Kidney glomerular epithelial cell (primary cell): Measurements from ENCODE around the gene PCBP2.
"Not testable (repeated sequence)": the region's sequence is repeated elsewhere in the genome, so short reads cannot be mapped to it uniquely, and the experiment has no call there.

Source experiments
- DNase-seq: peaks from one replicate; lab custom pipeline; 2025; lab: John Stamatoyannopoulos, UW

Gene PCBP2

DNA sequence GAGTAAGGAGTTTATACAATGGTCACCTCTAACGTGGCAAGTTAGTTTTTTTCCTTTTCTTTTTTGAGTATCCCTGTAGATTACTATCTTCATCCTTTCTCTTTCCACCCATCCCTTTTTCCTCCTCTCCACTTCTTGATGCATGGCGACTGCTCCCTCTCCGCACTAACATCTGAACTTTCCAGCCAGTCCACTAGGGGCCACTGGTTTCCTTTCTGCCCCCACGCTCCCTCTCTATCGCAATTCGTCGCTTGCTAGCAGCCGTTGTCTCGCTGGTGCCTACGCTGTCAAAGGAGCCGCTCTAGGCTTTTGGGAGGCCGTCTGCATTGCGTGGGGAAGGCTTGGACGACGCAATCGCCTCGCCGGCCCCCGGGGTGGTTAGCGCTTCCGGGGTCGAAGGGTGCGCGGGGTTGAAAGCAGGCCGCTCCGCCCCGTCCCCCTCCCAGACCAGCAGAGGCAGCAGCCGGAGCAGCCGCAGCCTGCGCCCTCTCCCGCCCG lies at the start of gene PCBP2:
Gene PCBP2, plus strand, starts transcription at position 442 of the 498 bp plus-strand sequence. CDS start 2,699 bp downstream, outside the sequence.
- DNase-seq = peak; percentile 99

DNA sequence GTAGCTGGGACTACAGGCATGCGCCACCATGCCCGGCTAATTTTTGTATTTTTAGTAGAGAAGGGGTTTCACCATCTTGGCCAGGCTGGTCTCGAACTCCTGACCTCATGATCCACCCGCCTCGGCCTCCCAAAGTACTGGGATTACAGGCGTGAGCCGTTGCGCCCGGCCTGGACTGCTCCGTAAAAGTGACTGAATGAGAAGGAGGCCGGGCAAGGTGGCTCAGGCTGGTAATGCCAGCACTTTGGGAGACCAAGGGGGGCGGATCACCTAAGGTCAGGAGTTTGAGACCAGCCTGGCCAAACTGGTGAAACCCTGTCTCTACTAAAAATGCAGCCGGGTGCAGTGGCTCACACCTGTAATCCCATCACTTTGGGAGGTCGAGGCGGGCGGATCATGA lies 49.6 kb upstream of the PCBP2 start:
- not testable (repeated sequence) for DNase-seq

DNA sequence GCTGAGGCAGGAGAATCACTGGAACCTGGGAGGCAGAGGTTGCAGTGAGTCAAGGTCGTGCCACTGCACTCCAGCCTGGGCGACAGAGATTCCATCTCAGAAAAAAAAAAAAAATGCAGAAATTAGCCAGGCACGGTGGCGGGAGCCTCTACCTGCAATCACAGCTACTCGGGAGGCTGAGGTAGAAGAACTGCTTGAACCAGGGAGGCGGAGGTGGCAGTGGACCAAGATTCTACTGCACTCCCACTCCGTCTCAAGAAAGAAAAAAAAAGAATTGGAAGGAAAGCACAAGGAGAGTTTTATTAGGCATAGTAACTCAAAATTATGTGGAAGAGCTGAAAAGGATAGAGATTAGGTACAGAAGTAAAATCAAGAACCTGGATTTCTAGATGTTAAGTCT lies 49.0 kb upstream of the PCBP2 start:
- DNase-seq = no peak

DNA sequence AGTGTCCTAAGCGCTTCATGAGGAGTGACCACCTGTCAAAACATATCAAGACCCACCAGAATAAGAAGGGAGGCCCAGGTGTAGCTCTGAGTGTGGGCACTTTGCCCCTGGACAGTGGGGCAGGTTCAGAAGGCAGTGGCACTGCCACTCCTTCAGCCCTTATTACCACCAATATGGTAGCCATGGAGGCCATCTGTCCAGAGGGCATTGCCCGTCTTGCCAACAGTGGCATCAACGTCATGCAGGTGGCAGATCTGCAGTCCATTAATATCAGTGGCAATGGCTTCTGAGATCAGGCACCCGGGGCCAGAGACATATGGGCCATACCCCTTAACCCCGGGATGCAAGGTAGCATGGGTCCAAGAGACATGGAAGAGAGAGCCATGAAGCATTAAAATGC lies 41.0 kb upstream of the PCBP2 start:
- no peak for DNase-seq

DNA sequence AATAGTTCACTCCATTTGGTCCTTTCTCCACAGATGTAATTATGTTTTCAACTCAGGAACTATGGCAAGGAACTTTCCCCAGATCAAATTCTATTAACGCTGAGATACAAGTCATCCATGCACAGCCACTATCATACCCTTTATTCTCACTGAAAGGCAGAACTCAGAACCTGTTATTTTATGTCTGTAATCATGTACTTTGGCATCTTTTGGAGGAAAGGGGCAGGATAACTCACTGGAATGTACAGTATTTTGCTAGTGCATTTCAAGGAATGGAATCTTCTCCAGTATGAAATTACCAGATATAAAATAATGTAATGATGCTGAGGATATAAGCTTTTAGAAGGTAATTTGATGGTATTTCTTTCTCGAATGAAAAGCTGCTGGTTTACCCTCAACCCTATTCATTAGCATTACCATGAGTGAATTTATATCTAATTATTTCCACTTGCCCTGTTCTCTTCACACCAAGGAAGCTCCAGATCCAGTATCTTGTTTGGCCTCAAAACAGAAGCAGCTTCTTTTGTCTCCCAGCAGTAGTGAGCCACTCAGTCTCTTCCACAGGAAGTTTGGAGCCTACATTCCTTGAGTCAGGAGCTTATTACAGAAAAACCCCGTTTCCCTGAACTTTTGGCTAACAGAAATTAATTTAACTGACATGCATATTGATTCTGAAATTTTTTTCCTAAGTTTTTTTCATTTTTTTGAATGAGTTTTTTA lies 38.3 kb upstream of the PCBP2 start:
- DNase-seq = no peak

DNA sequence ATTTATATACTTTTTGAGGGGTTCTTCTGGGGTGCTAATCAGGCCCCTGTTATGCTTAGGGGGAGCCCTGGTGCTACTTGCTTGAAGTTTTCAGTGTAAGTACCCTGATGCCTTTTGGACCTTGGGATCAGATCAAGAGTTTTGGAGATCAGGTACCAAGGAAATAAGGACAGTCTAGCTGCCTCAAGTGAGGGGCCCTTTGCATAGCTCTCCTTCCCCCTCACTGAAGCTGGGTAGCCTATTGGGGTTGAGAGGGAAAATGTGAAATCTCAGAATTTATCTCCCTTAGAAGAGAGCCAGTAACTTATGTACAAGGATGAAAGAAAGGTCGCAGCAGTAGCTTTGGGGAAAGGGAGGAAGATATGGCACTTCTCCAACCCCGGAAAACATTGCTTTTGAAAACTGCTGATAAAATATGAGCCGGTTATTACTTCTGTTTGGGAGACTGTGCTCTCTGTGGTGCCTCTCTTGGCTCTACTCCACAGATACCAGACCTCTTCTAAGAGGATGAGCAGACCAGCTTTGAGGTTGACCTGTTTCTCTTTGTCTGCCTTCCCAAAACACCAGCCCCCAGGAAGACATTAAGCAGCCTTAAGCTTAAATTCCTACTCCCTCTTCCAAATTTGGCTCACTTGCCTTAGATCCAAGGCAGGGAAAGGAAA lies 37.0 kb upstream of the PCBP2 start:
- no peak for DNase-seq

DNA sequence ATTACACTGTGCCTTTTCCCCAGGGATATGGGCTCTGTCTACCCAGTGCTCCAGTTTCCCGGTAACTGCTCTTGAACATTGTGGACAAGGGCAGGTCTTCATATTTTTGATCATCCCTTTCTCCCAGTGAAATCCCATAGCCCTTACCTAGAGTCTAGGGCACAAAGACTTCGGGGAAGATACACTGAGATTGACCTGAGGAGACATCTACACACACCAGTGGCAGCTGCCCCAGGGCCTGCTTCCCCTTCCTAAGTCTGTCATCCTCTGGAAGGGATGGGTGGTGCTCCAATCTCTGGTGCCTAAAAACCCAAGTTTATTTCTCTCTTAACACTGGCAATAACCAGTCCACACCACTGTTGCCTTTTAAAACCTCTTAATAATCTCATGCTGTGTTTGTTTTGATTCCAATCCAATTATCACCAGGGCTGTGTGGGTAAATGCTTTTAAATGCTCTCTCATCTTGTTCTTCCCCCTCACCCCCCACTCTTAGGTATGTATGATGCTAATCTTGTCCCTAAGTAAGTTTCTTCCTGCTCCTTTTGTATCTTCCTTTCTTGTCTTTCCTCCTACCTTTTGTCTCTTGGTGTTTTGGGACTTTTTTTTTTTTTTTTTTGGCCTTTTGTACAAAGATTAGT lies 36.0 kb upstream of the PCBP2 start:
- not testable (repeated sequence) for DNase-seq

DNA sequence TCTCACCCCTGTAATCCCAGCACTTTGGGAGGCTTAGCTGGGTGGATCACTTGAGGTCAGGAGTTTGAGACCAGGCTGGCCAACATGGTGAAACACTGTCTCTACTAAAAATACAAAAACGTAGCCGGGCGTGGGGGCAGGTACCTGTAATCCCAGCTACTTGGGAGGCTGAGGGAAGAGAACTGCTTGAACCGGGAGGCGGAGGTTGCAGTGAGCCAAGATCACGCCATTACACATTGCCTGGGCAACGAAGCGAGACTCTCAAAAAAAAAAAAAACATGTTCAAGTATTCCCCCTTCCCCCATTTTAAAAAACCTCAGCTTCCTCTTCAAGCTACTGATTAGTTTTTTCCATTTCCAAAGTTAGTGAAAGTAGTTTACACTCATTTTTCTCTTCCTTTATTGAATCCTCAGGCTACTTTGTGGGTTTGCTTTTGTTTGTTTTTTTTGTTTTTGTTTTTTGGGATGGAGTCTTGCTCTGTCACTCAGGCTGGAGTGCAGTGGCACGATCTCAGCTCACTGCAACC lies 34.5 kb upstream of the PCBP2 start:
- not testable (repeated sequence) for DNase-seq

DNA sequence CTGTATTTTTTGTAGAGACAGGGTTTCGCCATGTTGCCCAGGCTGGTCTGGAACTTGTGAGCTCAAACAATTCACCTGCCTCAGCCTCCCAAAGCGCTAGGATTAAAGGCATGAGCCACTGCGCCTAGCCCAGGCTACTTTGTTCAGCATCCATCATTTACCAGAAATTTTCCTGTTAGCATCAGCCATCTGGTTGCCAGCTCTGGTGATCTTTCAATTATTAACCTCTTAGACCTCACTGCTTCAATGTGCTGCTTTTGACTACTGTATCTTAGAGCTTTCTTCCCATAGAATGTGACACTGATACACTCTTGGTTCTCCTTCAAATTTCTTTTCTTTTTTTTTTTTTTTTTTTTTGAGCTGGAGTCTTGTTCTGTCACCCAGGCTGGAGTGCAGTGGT lies 33.7 kb upstream of the PCBP2 start:
- DNase-seq = no peak

DNA sequence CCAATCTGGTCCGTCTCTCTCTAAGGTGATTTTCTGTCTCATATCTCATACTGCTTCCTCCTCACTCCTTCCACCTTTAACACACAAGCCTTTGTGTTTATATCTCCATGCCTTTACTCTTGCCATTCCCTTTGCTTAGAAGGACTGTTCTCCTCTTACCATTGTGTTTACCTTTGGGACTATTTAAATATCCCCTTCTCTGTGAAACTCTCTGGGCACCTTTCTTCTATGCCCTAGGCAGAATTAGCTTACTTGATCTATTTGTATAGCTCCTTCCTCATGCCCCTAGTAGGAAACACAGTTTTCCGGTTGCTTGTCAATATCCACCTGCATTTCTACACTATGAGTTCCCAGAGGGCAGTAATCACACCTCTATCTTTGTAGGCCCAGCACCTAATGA lies 32.1 kb upstream of the PCBP2 start:
- no peak for DNase-seq

DNA sequence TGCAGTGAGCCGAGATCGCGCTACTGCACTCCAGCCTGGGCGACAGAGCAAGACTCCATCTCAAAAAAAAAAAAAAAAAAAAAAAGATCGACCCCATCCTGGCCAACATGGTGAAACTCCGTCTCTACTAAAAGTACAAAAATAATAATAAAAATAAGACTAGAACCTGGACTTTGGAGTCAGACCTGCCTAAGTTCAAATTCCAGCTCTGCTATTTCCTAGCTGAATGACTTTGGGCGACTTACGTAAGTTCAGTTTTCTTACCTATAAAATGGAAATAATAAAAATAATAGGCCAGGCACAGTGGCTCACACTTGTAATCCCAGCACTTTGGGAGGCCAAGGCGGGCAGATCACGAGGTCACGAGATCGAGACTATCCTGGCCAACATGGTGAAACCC lies 29.7 kb upstream of the PCBP2 start:
- not testable (repeated sequence) for DNase-seq

DNA sequence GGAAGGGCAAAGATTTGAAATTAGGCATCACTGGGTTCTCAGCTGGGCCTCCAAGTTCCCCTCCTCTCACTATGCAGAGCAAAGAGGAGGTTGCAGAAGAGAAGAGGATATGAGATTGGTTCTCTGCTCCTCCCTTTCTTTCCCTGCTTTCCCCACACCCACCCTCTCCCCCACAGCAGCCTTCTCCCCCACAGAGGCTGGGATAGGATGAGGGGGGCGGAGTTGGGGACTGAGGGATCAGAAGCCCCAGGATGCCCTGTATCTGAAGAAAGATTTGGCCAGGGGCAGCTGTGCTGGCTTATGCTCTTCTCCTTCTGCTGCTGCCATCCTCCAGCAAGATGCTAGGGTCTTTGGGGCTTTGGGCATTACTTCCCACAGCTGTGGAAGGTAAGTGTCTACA lies 28.3 kb upstream of the PCBP2 start, which contains the start of gene AMHR2:
Gene AMHR2, plus strand, starts transcription at position 259 of the 400 bp plus-strand sequence. Its CDS starts 80 bp downstream, at position 339.
- DNase-seq = no peak

DNA sequence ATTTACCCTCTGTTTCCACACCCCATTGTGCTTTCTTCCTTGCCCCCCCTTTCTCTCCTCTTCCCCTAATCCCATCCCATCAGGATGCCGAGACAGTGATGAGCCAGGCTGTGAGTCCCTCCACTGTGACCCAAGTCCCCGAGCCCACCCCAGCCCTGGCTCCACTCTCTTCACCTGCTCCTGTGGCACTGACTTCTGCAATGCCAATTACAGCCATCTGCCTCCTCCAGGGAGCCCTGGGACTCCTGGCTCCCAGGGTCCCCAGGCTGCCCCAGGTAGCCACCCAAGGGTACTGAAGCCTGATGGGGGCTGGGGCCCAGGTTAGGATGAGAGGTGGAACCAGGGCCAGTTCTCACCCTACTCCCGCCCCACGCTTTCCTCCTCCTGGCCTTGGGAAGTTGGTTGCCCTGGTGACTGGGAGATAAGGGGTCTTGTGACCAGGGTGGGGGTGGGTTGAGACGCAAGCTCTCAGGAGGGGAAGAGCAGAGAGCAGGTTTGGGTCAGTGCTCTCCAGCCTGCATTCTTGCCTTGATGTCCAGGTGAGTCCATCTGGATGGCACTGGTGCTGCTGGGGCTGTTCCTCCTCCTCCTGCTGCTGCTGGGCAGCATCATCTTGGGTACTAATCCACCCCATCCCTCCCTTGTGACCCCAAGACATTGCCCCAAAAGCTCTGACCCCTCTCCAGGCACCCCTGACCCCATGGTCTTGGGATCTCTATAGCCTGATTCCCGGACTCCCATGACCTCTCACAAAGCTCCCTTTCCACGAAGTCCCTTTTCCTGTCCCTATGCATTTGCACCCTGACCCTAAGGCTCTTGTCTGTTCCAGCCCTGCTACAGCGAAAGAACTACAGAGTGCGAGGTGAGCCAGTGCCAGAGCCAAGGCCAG lies 27.0 kb upstream of the PCBP2 start:
- DNase-seq = no peak

DNA sequence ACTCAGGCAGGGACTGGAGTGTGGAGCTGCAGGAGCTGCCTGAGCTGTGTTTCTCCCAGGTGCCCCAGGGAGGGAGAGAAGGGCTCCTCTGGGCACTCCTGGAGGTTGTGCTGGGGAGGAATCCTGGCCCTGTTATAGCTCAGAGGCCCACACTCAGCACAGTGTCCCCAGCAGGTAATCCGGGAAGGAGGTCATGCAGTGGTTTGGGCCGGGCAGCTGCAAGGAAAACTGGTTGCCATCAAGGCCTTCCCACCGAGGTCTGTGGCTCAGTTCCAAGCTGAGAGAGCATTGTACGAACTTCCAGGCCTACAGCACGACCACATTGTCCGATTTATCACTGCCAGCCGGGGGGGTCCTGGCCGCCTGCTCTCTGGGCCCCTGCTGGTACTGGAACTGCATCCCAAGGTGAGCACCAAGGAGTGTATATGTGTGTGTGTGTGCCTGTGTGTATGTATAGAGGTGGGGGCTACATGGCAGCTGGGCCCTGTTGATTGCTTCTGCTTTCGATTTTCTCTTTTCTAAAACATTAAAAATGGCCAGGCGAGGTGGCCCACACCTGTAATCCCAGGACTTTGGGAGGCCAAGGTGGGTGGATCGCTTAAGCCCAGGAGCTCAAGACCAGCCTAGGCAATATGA lies 26.3 kb upstream of the PCBP2 start:
- no peak for DNase-seq

DNA sequence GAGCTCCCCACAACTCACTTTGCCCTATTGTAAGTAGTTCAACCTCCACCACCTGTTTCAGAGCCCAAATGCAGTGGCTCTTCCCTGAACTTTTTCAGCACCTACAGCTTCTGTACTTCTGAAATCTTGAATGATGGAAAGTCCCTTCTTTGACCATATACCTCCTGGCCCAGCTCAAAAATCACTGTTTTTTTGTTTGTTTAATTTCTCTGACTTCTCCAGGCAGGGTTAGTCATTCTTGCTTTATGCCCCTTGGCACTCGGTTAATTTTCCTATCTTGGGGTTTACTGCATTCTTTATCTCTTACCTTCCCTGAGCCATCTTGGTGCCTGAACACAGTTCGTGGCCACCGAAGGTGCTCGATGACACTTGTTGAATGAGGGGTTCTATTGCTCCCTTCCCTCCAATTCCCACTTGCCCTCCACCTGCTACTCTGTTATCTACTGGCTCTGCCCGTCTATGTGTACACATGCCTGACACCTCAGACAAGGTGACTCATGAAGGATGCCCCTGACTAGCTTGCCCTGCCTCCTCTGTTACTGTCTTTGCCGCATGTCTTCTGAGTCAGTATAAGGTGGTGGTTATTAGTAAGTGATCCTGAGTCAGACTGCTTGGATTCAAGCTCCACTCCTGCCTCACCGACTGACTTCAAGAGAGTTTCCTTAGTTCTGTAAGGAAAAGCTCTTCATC lies 23.9 kb upstream of the PCBP2 start:
- DNase-seq = peak; percentile 98

DNA sequence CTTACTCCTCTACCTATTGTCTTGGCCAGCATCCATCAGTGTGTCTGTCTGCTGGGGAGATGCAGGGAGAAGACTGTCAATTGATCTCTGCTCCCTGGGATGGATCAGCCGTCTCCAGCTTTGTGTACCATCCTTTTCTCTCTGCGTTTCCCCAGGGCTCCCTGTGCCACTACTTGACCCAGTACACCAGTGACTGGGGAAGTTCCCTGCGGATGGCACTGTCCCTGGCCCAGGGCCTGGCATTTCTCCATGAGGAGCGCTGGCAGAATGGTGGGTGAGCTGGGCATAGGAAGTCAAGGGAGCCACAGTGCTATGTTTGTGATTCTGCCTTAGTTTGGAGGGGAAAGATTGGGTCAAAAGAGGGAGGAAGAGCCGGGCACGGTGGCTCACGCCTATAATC lies 23.2 kb upstream of the PCBP2 start:
- DNase-seq = no peak

DNA sequence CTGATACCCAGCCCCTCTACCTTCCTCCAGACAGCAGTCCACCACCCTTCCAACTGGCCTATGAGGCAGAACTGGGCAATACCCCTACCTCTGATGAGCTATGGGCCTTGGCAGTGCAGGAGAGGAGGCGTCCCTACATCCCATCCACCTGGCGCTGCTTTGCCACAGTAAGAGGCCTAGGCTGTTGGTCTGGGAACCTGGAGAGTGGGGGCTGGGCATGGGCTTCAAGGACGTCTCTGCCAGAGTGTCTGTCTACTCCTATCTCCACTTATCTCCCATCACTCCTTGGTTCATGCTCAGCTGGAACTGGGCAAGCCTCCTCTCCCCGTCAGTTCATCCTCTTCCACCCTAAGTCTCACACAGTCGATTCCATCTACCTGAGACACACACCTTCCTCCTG lies 21.8 kb upstream of the PCBP2 start:
- no peak for DNase-seq

DNA sequence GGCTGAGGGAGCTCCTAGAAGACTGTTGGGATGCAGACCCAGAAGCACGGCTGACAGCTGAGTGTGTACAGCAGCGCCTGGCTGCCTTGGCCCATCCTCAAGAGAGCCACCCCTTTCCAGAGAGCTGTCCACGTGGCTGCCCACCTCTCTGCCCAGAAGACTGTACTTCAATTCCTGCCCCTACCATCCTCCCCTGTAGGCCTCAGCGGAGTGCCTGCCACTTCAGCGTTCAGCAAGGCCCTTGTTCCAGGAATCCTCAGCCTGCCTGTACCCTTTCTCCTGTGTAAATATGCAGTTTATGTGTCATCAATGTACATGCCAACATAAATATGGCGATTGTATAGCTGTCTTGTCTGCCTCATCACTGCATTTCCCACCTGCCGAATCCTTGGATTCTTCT lies 20.7 kb upstream of the PCBP2 start:
- no peak for DNase-seq

DNA sequence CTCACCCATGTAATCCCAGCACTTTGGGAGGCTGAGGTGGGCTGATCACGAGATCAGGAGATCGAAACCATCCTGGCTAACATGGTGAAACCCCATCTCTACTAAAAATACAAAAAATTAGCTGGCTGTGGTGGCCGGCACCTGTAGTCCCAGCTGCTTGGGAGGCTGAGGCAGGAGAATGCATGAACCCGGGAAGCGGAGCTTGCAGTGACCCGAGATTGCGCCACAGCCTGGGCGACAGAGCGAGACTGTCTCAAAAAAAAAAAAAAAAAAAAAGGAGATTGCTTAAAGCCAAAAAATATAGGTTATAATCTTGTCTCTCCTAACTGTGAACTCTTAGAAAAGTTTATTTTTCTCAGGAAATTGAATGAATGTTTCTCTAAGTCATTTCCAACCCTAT lies 16.6 kb upstream of the PCBP2 start:
- not testable (repeated sequence) for DNase-seq

DNA sequence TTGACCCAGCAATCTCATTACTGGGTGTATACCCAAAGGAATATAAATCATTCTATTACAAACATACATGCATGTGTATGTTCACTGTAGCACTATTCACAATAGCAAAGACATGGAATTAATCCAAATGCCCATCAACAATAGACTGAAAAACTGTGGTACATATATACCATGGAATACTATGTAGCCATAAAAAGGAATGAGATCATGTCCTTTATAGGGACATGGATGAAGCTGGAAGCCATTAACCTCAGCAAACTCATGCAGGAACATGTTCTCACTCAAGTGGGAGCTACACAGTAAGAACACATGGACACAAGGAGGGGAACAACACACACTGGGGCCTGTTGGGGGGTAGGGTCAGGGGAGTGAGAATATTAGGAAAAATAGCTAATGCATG lies 12.3 kb upstream of the PCBP2 start:
- DNase-seq = not testable (repeated sequence)
